ENCODE data around the gene PPP1R1C. TPM values are rescaled to one million over a fixed set of nuclear protein-coding genes. Genes with fewer than 3 reads are reported as not detected.

The PPP1R1C gene
- total RNA-seq, 4 donors from 2014 or later: 0.58 TPM; not detected in 3

- no peaks in the 10 kb centered on the region for H3K27me3 ChIP-seq
- no peaks in the 10 kb centered on the region for H3K4me1 ChIP-seq
- no peak for ATAC-seq
- no peaks in the 10 kb centered on the region for H3K36me3 ChIP-seq
- 44% methylated on average over 1 of the region's 1 CpG; no CpG with 5 or more reads in 1 of the 2 donors for WGBS, 2 donors (ENCODE audit: low coverage in 1 of 2)
- H3K4me3 ChIP-seq: no peak overlapping the region
- no peaks in the 10 kb centered on the region for H3K9me3 ChIP-seq
- no peak for TF ChIP-seq EP300 (IDR thresholded peaks at IDR 0.05)
- TF ChIP-seq CTCF (IDR thresholded peaks at IDR 0.05): no peak
- no peak for TF ChIP-seq POLR2AphosphoS5 (IDR thresholded peaks at IDR 0.05)
- TF ChIP-seq POLR2A (IDR thresholded peaks at IDR 0.05): no peak
- H3K27ac ChIP-seq: no peak overlapping the region
Measured at GRCh38 chr2:182144776-182145165, 159.1 kb downstream of the PPP1R1C start.

GRCh38 chr2:182148344-182148743, 162.7 kb downstream of the PPP1R1C start:
- Histone ChIP-seq H3K27ac (no peak overlapping the region), H3K4me1 (no peaks in the 10 kb centered on the region), H3K27me3 (no peaks in the 10 kb centered on the region), H3K9me3 (no peaks in the 10 kb centered on the region), H3K4me3 (no peak overlapping the region), H3K36me3 (no peaks in the 10 kb centered on the region)
- no peak for ATAC-seq
- TF ChIP-seq EP300 (IDR thresholded peaks at IDR 0.05) (no peak), POLR2AphosphoS5 (IDR thresholded peaks at IDR 0.05) (no peak), POLR2A (IDR thresholded peaks at IDR 0.05) (no peak), CTCF (IDR thresholded peaks at IDR 0.05) (no peak)
- WGBS, 2 donors (ENCODE audit: low coverage in 1 of 2): 40 to 61% methylated on average over 1 to 2 of the region's 2 CpGs

- ATAC-seq: no peak
- Histone ChIP-seq H3K9me3 (no peaks in the 10 kb centered on the region), H3K4me1 (no peaks in the 10 kb centered on the region), H3K27me3 (no peaks in the 10 kb centered on the region), H3K4me3 (no peak overlapping the region), H3K27ac (no peak overlapping the region), H3K36me3 (no peaks in the 10 kb centered on the region)
- TF ChIP-seq EP300 (IDR thresholded peaks at IDR 0.05) (no peak), POLR2AphosphoS5 (IDR thresholded peaks at IDR 0.05) (no peak), POLR2A (IDR thresholded peaks at IDR 0.05) (no peak), CTCF (IDR thresholded peaks at IDR 0.05) (no peak)
- WGBS, 2 donors (ENCODE audit: low coverage in 1 of 2): 33 to 100% methylated on average over 1 to 3 of the region's 3 CpGs
Measured at GRCh38 chr2:182163878-182164277, 178.2 kb downstream of the PPP1R1C start.

GRCh38 chr2:182164686-182165085, 179.0 kb downstream of the PPP1R1C start:
- no peak overlapping the region for H3K27ac ChIP-seq
- H3K36me3 ChIP-seq: no peaks in the 10 kb centered on the region
- TF ChIP-seq CTCF (IDR thresholded peaks at IDR 0.05): no peak
- no peak for TF ChIP-seq POLR2AphosphoS5 (IDR thresholded peaks at IDR 0.05)
- TF ChIP-seq POLR2A (IDR thresholded peaks at IDR 0.05): no peak
- no peak for TF ChIP-seq EP300 (IDR thresholded peaks at IDR 0.05)
- no peak overlapping the region for H3K4me3 ChIP-seq
- WGBS, 2 donors (ENCODE audit: low coverage in 1 of 2): 100% methylated on average over 1 of the region's 1 CpG
- H3K4me1 ChIP-seq: no peaks in the 10 kb centered on the region
- no peaks in the 10 kb centered on the region for H3K27me3 ChIP-seq
- no peak for ATAC-seq
- no peaks in the 10 kb centered on the region for H3K9me3 ChIP-seq

- Histone ChIP-seq H3K27ac (no peak overlapping the region), H3K9me3 (no peaks in the 10 kb centered on the region), H3K36me3 (no peaks in the 10 kb centered on the region), H3K4me1 (no peaks in the 10 kb centered on the region), H3K27me3 (no peaks in the 10 kb centered on the region), H3K4me3 (no peak overlapping the region)
- TF ChIP-seq CTCF (IDR thresholded peaks at IDR 0.05) (no peak), EP300 (IDR thresholded peaks at IDR 0.05) (no peak), POLR2A (IDR thresholded peaks at IDR 0.05) (no peak), POLR2AphosphoS5 (IDR thresholded peaks at IDR 0.05) (no peak)
- no peak for ATAC-seq
- 62 to 76% methylated on average over 2 of the region's 2 CpGs for WGBS, 2 donors (ENCODE audit: low coverage in 1 of 2)
Measured at GRCh38 chr2:182165202-182165601, 179.5 kb downstream of the PPP1R1C start.

Measured in gastroesophageal sphincter (tissue), 4 donors.